HG02798 (cell line): ENCODE data around the gene GNAS.
A peak's percentile ranks its signal among the peaks of the same experiment; 100 is the strongest.

ENCODE experiments used
- ATAC-seq: cut with Tn5 transposase; IDR thresholded peaks from one replicate; pipeline ENCODE4 v1.9.1; 2021; ENCODE audit warnings: mild to moderate bottlenecking; ENCODE audit not compliant: unreplicated experiment, poor library complexity

GNAS gene

DNA sequence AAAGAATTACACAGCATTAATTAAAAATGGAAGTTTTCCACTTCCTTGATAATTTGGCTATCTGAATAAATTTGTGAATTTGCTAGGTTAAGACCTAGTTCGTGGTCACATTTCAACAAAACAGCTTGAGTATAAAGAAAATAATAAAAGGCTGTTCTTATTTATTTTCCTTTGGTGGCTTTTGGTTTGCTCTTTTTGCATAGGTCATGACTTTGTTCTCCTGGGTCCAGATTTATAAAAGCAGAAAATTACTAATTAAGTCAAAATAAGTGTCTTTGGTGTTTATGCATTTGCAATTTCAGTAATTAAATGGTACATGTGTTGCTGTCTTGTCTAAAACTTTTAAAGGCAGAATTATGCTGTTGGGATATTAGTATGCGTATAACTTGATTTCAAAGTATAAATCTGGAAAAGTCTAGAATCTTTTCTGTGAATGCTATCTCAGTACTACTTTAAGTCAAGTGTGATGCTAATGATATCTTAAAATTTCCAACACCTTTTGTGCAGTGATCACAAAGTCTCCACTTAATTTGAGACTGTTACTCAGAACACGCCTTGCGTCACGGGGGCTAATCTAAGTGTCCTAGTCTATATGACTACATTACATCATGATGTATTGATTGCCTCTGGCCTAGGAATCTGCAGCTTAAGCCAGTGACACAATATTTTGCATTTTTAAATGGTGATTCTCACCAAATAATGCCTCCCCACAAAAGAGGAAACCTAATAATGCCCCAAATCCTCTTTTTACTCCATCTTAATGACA lies 41.0 kb downstream of the GNAS start:
- ATAC-seq = no peak

DNA sequence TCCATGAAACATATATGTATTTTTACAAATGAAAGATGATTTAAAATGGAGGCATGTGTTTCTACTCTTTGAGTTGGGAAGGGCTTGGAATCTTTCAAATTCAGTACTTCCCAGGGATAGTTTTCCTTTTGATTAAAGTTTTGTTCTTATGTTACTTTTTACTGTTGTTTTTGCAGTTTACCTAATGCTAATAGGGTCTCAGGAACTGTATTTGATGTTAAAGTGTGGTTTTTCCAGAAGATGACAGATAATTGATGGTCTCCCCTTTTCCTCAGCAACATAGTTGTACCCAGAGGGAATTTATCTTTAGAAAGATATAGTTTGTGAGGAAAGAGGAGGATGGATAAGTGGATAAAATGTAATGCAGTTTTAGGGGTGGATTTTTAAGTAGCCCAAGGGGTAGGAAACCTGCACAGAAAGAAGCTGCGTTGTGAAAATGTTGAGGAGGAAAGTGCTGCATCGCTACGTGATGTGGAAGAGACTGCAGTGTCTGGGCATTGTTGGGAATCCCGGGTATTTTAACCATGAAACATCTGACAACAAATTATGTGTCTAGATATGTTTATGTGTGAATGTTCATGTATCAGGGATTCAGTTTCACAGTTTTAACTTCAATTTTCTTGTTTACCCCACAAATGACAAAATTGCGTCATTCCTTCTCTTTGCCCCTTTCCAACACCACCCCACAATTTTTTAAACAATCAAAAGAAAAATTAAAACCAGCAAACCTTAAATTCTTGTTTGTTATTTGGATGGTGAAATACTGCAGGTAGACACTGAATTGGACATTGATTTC lies 42.3 kb downstream of the GNAS start:
- ATAC-seq = no peak

GRCh38 chr20:58895448-58896180 lies 43.1 kb downstream of the GNAS start:
- ATAC-seq = no peak

DNA sequence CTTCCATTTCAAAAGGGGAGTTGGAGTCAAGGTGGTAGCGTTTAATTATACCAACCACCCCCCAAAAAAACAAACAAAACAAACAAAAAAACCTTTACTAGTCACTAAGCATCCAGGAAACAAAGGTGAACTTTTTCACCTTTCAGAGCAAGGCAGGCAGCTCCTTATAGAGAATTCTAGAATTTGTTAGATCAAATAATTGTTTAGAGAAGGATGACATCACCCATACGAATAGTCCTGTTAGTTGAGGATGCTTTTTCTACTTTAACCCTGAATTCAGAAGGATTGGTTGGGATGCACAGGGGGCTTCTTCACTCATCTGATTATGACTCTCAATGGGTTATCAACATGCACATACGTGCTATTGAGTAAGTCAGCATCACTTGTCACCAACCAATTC lies 44.3 kb downstream of the GNAS start:
- ATAC-seq = no peak

- ATAC-seq = no peak
Measured at GRCh38 chr20:58897488-58897887, 45.0 kb downstream of the GNAS start.

DNA sequence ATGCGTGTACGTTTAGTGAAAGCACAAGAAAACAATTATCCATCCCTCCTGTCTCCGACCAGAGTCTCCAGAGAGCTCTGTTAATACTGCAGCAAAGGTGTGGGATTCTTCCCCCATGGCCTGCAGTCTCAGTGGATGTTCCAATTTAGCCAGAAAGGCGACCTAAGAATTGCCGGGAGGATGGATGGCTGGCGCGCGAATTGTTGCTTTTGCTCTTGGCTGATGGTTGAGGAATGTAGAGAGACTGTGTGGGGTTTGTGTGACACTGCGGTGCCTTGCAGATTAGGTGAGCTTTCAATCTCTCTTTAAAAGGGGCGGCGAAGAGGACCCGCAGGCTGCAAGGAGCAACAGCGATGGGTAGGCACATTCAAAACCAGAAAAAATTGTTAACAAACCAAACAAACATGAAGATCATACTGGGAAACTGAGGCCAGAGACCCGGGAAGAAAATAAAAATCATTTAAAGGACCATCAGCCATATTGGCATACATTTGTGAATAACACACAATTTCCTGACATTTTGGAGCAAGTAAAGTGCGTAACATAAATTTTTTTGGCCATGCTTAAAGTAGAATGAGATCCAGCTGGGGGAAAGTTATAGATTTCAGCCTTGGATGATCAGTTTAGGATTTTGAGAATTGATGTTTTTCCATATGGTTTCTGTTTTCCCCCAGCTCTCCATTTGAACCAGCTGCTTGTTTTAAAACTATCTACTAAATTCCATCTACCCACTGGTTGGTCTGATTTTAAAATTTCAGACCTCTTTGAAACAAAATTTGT lies 46.3 kb downstream of the GNAS start:
- no peak for ATAC-seq

GRCh38 chr20:58899512-58899911 lies 47.0 kb downstream of the GNAS start:
- no peak for ATAC-seq

DNA sequence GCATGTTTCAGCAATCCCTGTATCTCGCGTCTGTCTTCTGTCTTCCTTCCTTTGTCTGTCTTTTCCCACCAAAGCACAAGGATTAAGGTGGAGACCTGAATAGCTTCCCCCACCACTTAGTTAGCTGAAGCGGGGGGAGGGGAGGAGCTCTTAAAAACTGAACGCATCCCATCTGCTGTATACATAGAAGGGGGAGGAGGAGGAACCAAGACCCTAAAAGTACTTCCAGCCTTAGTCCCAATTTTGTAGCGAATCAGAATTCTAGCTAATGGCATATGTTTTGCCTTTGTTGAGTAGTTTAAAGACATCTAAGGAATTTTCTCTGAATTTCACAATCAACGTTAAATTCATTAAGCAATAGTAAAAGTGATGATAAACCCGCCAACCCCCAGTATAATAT lies 47.9 kb downstream of the GNAS start:
- no peak for ATAC-seq

GRCh38 chr20:58901488-58902402 lies 49.2 kb downstream of the GNAS start:
- no peak for ATAC-seq

GRCh38 chr20:58903614-58904013 lies 51.1 kb downstream of the GNAS start:
- no peak for ATAC-seq

DNA sequence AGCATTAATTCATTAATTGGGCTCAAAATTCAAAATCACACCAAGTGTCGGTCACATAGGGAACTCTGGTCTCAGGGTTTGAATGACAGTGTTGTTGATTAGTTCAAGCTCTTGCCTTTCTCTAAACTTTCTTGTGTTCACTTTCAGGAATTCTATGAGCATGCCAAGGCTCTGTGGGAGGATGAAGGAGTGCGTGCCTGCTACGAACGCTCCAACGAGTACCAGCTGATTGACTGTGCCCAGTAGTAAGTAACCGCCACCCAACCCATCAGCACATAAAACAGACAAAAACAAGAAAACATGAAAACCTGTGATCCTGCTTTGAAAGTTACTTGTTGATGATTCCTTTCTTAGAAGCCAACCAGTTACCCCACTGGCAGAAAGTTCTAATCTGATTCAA lies 52.7 kb downstream of the GNAS start:
- no peak for ATAC-seq

DNA sequence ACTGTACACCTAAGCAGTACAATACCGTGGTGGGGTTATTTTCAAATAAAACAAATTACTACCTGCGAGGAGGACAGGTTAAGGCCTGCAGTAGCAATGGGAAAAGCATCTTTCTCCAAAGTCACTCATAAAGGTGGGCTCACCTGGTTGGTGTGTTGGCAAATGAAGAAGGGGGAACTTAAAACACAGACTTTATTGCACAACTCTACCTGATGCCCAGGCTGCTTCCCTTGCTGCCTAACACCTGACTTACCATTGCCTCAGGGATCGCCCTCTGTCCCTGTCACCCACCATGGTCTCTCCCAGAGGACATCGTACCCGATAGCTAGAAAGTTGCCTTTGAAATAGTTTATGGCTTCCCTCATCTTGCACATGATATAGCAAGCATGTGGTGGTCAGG lies 53.6 kb downstream of the GNAS start:
- no peak for ATAC-seq

DNA sequence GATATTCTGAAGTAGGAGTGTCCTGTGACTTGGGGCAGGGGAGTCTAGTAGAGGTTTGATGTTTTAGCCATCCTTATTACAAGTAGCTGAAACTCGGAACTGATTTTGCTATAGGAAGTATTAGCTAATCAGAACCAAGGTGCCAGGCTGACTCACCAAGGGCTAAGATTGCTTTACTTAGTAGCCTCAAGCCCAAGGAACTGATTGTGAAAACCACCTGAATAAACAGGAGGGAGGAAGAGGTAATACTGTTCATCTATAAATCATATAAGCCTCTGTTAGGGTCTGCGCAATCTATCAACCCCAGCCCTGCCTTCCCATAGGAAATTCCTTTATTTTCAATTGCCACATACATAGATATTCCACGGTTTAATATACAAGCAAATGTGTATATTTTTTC lies 54.4 kb downstream of the GNAS start:
- ATAC-seq = no peak

- ATAC-seq = peak; percentile 92
Measured at GRCh38 chr20:58907320-58908137, 55.0 kb downstream of the GNAS start.

DNA sequence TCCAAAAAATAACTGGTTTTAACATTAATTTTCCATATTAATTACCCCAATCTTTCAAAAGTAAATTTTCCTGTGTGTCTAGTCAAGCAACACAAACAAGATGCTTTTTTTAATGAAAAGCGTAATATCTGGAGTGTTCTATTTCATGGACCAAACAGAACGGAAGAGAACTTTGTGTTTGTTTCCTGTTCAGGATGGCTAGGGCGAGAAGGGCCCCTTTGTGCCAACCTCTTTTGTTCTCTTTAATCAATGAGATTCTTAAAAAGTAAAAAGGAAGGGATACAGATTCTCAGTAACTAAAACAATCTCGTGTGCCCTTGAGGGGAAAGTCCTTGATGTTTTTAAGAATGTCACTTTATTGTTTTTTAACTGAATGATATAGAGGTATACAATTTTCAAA lies 55.7 kb downstream of the GNAS start:
- no peak for ATAC-seq

- ATAC-seq = no peak
Measured at GRCh38 chr20:58908941-58909340, 56.4 kb downstream of the GNAS start.

DNA sequence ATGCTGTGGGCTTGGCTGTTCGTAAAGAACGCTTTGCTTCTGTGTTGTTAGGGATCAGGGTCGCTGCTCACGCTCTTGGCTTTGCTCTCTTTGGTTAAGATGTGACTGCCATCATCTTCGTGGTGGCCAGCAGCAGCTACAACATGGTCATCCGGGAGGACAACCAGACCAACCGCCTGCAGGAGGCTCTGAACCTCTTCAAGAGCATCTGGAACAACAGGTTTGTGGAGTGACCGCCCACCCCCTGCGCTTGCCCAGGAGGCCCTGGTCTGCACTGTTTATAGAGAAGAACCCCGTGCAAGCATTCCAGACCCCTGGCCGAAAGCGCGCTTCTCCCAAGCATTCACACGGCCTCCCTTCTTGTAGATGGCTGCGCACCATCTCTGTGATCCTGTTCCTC lies 57.1 kb downstream of the GNAS start:
- no peak for ATAC-seq

GRCh38 chr20:58910473-58910872 lies 58.0 kb downstream of the GNAS start:
- no peak for ATAC-seq

DNA sequence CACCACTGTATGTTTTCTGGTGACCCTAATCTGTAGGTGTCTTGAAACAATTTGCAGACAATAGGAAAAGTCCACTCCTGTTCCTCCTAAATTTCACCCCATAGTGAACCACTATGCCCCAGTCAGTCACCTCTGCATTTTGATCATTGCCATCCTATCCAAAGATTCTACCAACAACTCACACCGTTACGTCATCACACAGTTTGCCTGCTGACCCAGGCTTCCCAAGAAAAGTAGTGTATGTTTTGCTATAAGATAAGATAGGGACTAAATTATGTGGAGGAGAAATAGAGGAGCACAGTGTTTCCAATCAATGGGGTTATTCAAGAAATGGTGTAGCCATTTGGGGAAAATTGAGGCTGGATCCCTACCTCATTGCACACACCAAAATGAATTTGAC lies 58.8 kb downstream of the GNAS start:
- ATAC-seq = no peak
